ENCODE measurements around the gene WDR90.

- TF ChIP-seq, protein P1, sequence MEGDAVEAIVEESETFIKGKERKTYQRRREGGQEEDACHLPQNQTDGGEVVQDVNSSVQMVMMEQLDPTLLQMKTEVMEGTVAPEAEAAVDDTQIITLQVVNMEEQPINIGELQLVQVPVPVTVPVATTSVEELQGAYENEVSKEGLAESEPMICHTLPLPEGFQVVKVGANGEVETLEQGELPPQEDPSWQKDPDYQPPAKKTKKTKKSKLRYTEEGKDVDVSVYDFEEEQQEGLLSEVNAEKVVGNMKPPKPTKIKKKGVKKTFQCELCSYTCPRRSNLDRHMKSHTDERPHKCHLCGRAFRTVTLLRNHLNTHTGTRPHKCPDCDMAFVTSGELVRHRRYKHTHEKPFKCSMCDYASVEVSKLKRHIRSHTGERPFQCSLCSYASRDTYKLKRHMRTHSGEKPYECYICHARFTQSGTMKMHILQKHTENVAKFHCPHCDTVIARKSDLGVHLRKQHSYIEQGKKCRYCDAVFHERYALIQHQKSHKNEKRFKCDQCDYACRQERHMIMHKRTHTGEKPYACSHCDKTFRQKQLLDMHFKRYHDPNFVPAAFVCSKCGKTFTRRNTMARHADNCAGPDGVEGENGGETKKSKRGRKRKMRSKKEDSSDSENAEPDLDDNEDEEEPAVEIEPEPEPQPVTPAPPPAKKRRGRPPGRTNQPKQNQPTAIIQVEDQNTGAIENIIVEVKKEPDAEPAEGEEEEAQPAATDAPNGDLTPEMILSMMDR (IDR thresholded peaks at IDR 0.05): no peak
- no peak for TF ChIP-seq POLR2A (IDR thresholded peaks at IDR 0.05)
Observed at GRCh38 chr16:644556-644955, 4.6 kb upstream of the WDR90 start.
